OCI-LY7 (cell line): ENCODE results near the gene GYS1.

Experiments
- EZH2phosphoT487 ChIP-seq: fragments of 200-600 bp; sonication (generic); IDR thresholded peaks from 2 replicates; pipeline ENCODE4 v1.6.1; 2018; ENCODE audit warnings: low read depth, borderline replicate concordance, mild to moderate bottlenecking, mixed run types, antibody characterized with exemption, low read length, moderate library complexity, mixed read lengths
- TF ChIP-seq, protein P1 (sequence below): fragments of 200-600 bp; sonication (generic); conservative IDR thresholded peaks from 2 replicates; pipeline ENCODE4 v1.5.1; 2014; ENCODE audit warnings: mild to moderate bottlenecking, antibody characterized with exemption, low read length, moderate library complexity, mixed read lengths

DNA sequence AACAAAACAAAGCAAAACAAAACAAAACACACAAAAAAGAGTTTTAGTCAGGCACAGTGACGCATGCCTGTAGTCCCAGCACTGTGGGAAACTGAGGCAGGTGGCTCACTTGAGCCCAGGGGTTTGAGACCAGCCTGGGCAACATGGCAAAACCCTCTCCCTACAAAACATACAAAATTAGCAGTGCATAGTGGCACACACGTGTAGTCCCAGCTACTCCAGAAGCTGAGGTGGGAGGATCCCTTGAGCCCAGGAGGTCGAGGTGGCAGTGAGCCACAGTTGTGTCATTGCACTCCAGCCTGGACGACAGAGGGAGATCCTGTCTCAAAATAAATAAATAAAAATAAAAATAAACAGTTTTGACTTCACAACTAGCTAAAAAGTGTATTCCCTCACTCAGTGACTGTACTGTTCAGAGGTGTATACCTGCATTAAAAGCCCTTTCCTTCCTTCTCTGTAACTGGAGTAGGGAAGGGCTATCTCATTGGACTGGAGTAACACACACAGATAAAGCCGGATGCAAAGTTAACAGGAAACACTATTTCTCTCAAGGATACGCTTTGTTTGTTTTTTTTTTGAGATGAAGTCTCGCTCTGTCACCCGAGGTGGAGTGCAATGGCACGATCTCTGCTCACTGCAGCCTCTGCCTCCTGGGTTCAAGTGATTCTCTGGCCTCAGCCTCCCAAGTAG, 42.1 kb downstream of the GYS1 start:
- TF ChIP-seq, protein P1, sequence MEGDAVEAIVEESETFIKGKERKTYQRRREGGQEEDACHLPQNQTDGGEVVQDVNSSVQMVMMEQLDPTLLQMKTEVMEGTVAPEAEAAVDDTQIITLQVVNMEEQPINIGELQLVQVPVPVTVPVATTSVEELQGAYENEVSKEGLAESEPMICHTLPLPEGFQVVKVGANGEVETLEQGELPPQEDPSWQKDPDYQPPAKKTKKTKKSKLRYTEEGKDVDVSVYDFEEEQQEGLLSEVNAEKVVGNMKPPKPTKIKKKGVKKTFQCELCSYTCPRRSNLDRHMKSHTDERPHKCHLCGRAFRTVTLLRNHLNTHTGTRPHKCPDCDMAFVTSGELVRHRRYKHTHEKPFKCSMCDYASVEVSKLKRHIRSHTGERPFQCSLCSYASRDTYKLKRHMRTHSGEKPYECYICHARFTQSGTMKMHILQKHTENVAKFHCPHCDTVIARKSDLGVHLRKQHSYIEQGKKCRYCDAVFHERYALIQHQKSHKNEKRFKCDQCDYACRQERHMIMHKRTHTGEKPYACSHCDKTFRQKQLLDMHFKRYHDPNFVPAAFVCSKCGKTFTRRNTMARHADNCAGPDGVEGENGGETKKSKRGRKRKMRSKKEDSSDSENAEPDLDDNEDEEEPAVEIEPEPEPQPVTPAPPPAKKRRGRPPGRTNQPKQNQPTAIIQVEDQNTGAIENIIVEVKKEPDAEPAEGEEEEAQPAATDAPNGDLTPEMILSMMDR: no peak
- TF ChIP-seq EZH2phosphoT487: no peak
